GM12878 (cell line): Measurements from ENCODE around the gene RNF38. TPM values are rescaled to one million over a fixed set of nuclear protein-coding genes. Genes with fewer than 3 reads are reported as not detected.
A peak's percentile ranks its signal among the peaks of the same experiment; 100 is the strongest.
"Not testable (repeated sequence)": the region's sequence is repeated elsewhere in the genome, so short reads cannot be mapped to it uniquely, and the experiment has no call there.

Experiments
- ATAC-seq: fragments of 200-7000 bp; cut with Tn5 transposase; 3 replicates; pipeline ENCODE4 v1.9.1; 2020; ENCODE audit warnings: mild to moderate bottlenecking, moderate library complexity
- BruUV-seq: library from RNA; stranded (reverse); fragments of 400-500 nt; replicated peaks from 2 replicates; lab custom pipeline; 2021; lab: Mats Ljungman, UMichigan
- CTCF ChIA-PET: fragments of 300-600 bp; sonication (Branson Sonifier 250); formaldehyde crosslinking; extraction: SDS; loops from one replicate; lab custom pipeline; 2021; ENCODE audit warnings: inconsistent platforms; lab: Yijun Ruan, JAX
- POLR2A ChIA-PET: fragments of 350-600 bp; formaldehyde crosslinking; extraction: SDS; loops from one replicate; lab custom pipeline; 2021; ENCODE audit warnings: inconsistent platforms; lab: Charles Lee
- RAD21 ChIA-PET: fragments of 300-600 bp; sonication (Branson Sonifier 250); formaldehyde crosslinking; loops from one replicate; lab custom pipeline; 2023; ENCODE audit warnings: antibody characterized with exemption; ENCODE audit not compliant: unreplicated experiment; lab: Charles Lee
- SMC1A ChIA-PET: fragments of 300-600 bp; sonication (Branson Sonifier 250); formaldehyde crosslinking; loops from one replicate; lab custom pipeline; 2023; ENCODE audit not compliant: unreplicated experiment, uncharacterized antibody; lab: Charles Lee
- DNase-seq: peaks from one replicate; pipeline ENCODE4 v3.0.0-alpha.2; 2011; ENCODE audit warnings: low read depth, low spot score
- FAIRE-seq: peaks from 3 replicates; lab custom pipeline; 2011; peaks lifted over from hg19 to GRCh38; lab: Jason Lieb, UNC
- H2AFZ ChIP-seq: 2 replicates; pipeline ENCODE4 v1.6.0; 2011; ENCODE audit warnings: low read depth, low read length, control low read depth; ENCODE audit not compliant: control insufficient read depth
- H3K27ac ChIP-seq: 2 replicates; pipeline ENCODE4 v1.5.1; 2011; ENCODE audit warnings: control low read depth; ENCODE audit not compliant: control insufficient read depth, insufficient read depth
- H3K27me3 ChIP-seq, 2 experiments: replicated peaks in 1 of 2; 2 replicates each; pipeline versions ENCODE4 v1.6.0 to v1.6.1; 2011; ENCODE audit warnings: low read length in 1 of 2; ENCODE audit not compliant: control insufficient read depth in 2 of 2, insufficient read depth in 2 of 2
- H3K36me3 ChIP-seq, 2 experiments: 2 replicates each; pipeline ENCODE4 v1.5.1; 2011; ENCODE audit warnings: low read length in 1 of 2; ENCODE audit not compliant: control insufficient read depth in 2 of 2, insufficient read depth in 2 of 2
- H3K4me1 ChIP-seq: 2 replicates; pipeline ENCODE4 v1.6.1; 2011; ENCODE audit warnings: mild to moderate bottlenecking, low read length, moderate library complexity, mixed read lengths; ENCODE audit not compliant: control insufficient read depth, insufficient read depth
- H3K4me2 ChIP-seq: 2 replicates; pipeline ENCODE4 v1.6.0; 2011; ENCODE audit warnings: control low read depth; ENCODE audit not compliant: control insufficient read depth, insufficient read depth
- H3K4me3 ChIP-seq: fragments of 200-600 bp; sonication (generic); 2 replicates; pipeline ENCODE4 v1.5.1; 2016
- H3K79me2 ChIP-seq: 2 replicates; pipeline ENCODE4 v1.6.0; 2011; ENCODE audit warnings: low read length; ENCODE audit not compliant: control insufficient read depth, insufficient read depth
- H3K9ac ChIP-seq: 2 replicates; pipeline ENCODE4 v1.8.0; 2011; ENCODE audit warnings: low read length, control low read depth, mixed read lengths; ENCODE audit not compliant: control insufficient read depth, insufficient read depth
- H3K9me3 ChIP-seq: replicated peaks from 3 replicates; pipeline ENCODE4 v1.5.1; 2011; ENCODE audit warnings: mild to moderate bottlenecking, low read length; ENCODE audit not compliant: control insufficient read depth, insufficient read depth
- H4K20me1 ChIP-seq: 2 replicates; pipeline ENCODE4 v1.6.0; 2011; ENCODE audit not compliant: control insufficient read depth, insufficient read depth
- ATF7 ChIP-seq: fragments of 450-650 bp; IDR thresholded peaks from 2 replicates; pipeline ENCODE4 v1.6.1; 2016; ENCODE audit warnings: low read depth, mild to moderate bottlenecking
- CREB1 ChIP-seq: IDR thresholded peaks from 2 replicates; pipeline ENCODE4 v1.6.1; 2012; ENCODE audit warnings: low read depth, mild to moderate bottlenecking, inconsistent platforms
- CREM ChIP-seq: IDR thresholded peaks from 2 replicates; pipeline ENCODE4 v1.6.1; 2014; ENCODE audit warnings: antibody characterized with exemption, low read depth
- FOXM1 ChIP-seq: IDR thresholded peaks from 2 replicates; pipeline ENCODE4 v1.6.1; 2012; ENCODE audit warnings: low read depth, mild to moderate bottlenecking, inconsistent platforms, low read length, moderate library complexity
- HCFC1 ChIP-seq: fragments of 150-350 bp; IDR thresholded peaks from 2 replicates; pipeline ENCODE4 v1.6.1; 2014; ENCODE audit warnings: low read length
- IKZF1 ChIP-seq: fragments of 450-650 bp; conservative IDR thresholded peaks from 2 replicates; pipeline ENCODE4 v1.6.1; 2017; ENCODE audit warnings: antibody characterized with exemption, mild to moderate bottlenecking
- JUNB ChIP-seq: IDR thresholded peaks from 2 replicates; pipeline ENCODE4 v1.6.1; 2016; ENCODE audit warnings: antibody characterized with exemption, mild to moderate bottlenecking
- JUND ChIP-seq: IDR thresholded peaks from 2 replicates; pipeline ENCODE4 v1.6.1; 2012; ENCODE audit warnings: low read depth, mild to moderate bottlenecking, low read length, improper control_type of control experiment, moderate library complexity
- TAF1 ChIP-seq: IDR thresholded peaks from 2 replicates; pipeline ENCODE4 v1.6.1; 2011; ENCODE audit warnings: mild to moderate bottlenecking, low read depth, low read length, borderline replicate concordance
- WGBS: methylation state at CpG from one replicate; pipeline ENCODE4 v1.1.6; 2016; ENCODE audit warnings: low lambda C conversion rate; ENCODE audit not compliant: insufficient replicate concordance, insufficient coverage; ENCODE audit errors: missing lambda C conversion rate; 5-methylcytosine and 5-hydroxymethylcytosine counted together
- in situ Hi-C: fragments of 300-500 bp; cut with MboI; formaldehyde crosslinking; loops from 9 replicates; pipeline ENCODE4 v1.14.3; 2018; ENCODE audit warnings: mixed read lengths
- intact Hi-C: fragments of 100-400 bp; cut with micrococcal nuclease; formaldehyde crosslinking; loops from one replicate; pipeline ENCODE4 v1.14.2; 2022; ENCODE audit not compliant: unreplicated experiment
- polyA plus RNA-seq, 11 experiments: library from polyadenylated mRNA; depleted of rRNA in 4 of 11; unstranded in 6 of 11; stranded (reverse) in 5 of 11; fragments of >200 nt; fragmentation: Nextera tagmentation in 4 of 11; fragmentation: Illumina TruSeq in 1 of 11; extraction: Ambion mirVana in 4 of 11; extraction: Trizol in 1 of 11; gene quantifications; 1 replicate in 1 of 11; 2 replicates in 10 of 11; pipeline versions ENCODE4 v1.2.1 to v1.2.3, GENCODE V29; 2011 to 2016; ENCODE audit warnings: inconsistent platforms in 2 of 11, missing spikeins in 2 of 11, low read depth in 1 of 11
- total RNA-seq, 4 experiments: library from RNA; depleted of rRNA in 3 of 4; stranded (reverse); fragments of >200 nt in 3 of 4; fragmentation: Illumina TruSeq in 1 of 4; extraction: Trizol in 1 of 4; gene quantifications; 2 replicates each; pipeline versions ENCODE4 v1.2.1 to v1.2.3, GENCODE V29; 2013 to 2021
- TF ChIP-seq, protein P1 (sequence below): IDR thresholded peaks from 2 replicates; pipeline ENCODE4 v1.6.1; 2011; ENCODE audit warnings: borderline replicate concordance, low read depth, mild to moderate bottlenecking, moderate library complexity, mixed read lengths, low read length; ENCODE audit not compliant: insufficient read depth; ENCODE audit errors: extremely low read length
- TF ChIP-seq, protein P2 (sequence below): IDR thresholded peaks from 2 replicates; pipeline ENCODE4 v1.6.1; 2012; ENCODE audit warnings: low read length, inconsistent platforms
- TF ChIP-seq, protein P3 (sequence below): IDR thresholded peaks from 2 replicates; pipeline ENCODE4 v1.6.1; 2012; ENCODE audit warnings: low read depth, low read length, improper control_type of control experiment

Gene RNF38
- total and polyA plus RNA-seq, 10 of the 15 experiments (the other 5 are each of a cell fraction or from before 2014, with no cell fraction given): 5.1 to 34.7 (median 12.7) TPM

DNA sequence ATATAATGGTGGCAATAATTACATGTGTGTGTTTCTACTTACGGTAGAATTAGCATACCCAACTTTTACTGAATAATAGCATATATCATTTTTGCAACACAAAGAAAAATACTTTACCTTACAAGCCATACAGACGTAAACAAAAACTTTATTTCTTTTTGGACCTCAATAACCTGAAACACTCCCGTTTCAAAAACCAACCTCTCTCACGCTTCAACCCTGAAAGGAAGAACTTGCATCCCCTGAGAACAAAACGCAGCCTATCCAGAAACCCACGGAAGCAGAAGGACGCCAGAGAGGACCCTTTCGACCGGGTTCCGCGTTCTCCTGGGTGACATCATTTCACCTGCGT is at the start of gene RNF38 (continued):
- TF ChIP-seq, protein P1, sequence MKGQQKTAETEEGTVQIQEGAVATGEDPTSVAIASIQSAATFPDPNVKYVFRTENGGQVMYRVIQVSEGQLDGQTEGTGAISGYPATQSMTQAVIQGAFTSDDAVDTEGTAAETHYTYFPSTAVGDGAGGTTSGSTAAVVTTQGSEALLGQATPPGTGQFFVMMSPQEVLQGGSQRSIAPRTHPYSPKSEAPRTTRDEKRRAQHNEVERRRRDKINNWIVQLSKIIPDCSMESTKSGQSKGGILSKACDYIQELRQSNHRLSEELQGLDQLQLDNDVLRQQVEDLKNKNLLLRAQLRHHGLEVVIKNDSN: no peak
- 0 out of 2 replicates have a peak, but pooled peaks have one; percentile 10 for TF ChIP-seq TAF1
- no peak for TF ChIP-seq IKZF1
- TF ChIP-seq JUND: no peak
- TF ChIP-seq JUNB: no peak
- TF ChIP-seq, protein P2, sequence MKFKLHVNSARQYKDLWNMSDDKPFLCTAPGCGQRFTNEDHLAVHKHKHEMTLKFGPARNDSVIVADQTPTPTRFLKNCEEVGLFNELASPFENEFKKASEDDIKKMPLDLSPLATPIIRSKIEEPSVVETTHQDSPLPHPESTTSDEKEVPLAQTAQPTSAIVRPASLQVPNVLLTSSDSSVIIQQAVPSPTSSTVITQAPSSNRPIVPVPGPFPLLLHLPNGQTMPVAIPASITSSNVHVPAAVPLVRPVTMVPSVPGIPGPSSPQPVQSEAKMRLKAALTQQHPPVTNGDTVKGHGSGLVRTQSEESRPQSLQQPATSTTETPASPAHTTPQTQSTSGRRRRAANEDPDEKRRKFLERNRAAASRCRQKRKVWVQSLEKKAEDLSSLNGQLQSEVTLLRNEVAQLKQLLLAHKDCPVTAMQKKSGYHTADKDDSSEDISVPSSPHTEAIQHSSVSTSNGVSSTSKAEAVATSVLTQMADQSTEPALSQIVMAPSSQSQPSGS: peak; percentile 69
- TF ChIP-seq ATF7: peak; percentile 88
- TF ChIP-seq FOXM1: 0 out of 2 replicates have a peak, but pooled peaks have one; percentile 36
- peak; percentile 92 for TF ChIP-seq CREB1
- TF ChIP-seq, protein P3, sequence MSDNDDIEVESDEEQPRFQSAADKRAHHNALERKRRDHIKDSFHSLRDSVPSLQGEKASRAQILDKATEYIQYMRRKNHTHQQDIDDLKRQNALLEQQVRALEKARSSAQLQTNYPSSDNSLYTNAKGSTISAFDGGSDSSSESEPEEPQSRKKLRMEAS: no peak
- TF ChIP-seq HCFC1: 0 out of 2 replicates have a peak, but pooled peaks have one; percentile 29
- TF ChIP-seq CREM: peak; percentile 86

DNA sequence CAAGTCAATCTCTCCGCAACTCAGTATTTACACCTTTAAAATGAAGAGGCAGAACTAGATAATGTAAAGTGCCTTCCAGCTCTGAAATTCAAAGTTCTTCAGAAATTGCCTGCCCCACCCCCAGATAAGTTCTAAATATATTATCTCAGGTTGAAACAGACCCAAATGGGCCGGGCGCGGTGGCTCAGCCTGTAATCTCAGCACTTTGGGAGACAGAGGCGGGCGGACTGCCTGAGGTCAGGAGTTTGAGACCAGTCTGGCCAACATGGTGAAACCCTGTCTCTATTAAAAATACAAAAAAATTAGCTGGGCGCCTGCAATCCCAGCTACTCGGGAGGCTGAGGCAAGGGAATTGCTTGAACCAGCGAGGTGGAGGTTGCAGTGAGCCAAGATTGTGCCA is 48.5 kb upstream of the RNF38 start:
- DNase-seq, ATAC-seq, H3K9ac ChIP-seq, H3K36me3 ChIP-seq, H3K9me3 ChIP-seq, H3K4me2 ChIP-seq, H3K27me3 ChIP-seq, H3K4me3 ChIP-seq, intact Hi-C loops, FAIRE-seq, H3K27ac ChIP-seq, H3K4me1 ChIP-seq, H4K20me1 ChIP-seq, BruUV-seq, in situ Hi-C loops, H2AFZ ChIP-seq: not testable (repeated sequence)
- CTCF ChIA-PET: interaction anchor here (0.6 to 8.2 kb wide), 4 partner anchors 9 to 107 kb away, joined by 3 to 98 read pairs (median 7); no protein-coding TSS in a partner anchor
- H3K79me2 ChIP-seq: peaks cover 10% of the 10 kb centered on the region
- RAD21 ChIA-PET: interaction anchor here (0.7 to 2.1 kb wide), 5 partner anchors 10 to 280 kb away, joined by 3 to 11 read pairs (median 4); no protein-coding TSS in a partner anchor
- 92% methylated on average over 9 of the region's 9 CpGs for WGBS
- SMC1A ChIA-PET: interaction anchor here (0.8 to 3.4 kb wide), 6 partner anchors 12 to 108 kb away, joined by 3 to 15 read pairs (median 8); no protein-coding TSS in a partner anchor
- POLR2A ChIA-PET: interaction anchor here (2.2 kb wide), 1 partner anchor 10 kb away, joined by 7 read pairs; no protein-coding TSS in a partner anchor
